Spinal cord (tissue), 10 donors: ENCODE measurements around the gene NOX5. TPM values are rescaled to one million over a fixed set of nuclear protein-coding genes. Genes with fewer than 3 reads are reported as not detected.
A peak's percentile ranks its signal among the peaks of the same experiment; 100 is the strongest.
"Not testable (repeated sequence)": the region's sequence is repeated elsewhere in the genome, so short reads cannot be mapped to it uniquely, and the experiment has no call there.

Experiments used
- DNase-seq, 6 donors: peaks; one replicate each; pipeline versions ENCODE4 v3.0.0 to v3.0.0-alpha.2; 2013 to 2015; ENCODE audit warnings: low spot score in 6 of 6, low read depth in 4 of 6
- H3K27ac ChIP-seq: one replicate; pipeline ENCODE4 v1.5.1; 2013; ENCODE audit warnings: low read depth, low read length, control low read depth
- H3K27me3 ChIP-seq: one replicate; pipeline ENCODE4 v1.6.1; 2013; ENCODE audit warnings: low read length; ENCODE audit not compliant: control insufficient read depth, insufficient read depth
- H3K36me3 ChIP-seq: one replicate; pipeline ENCODE4 v1.6.1; 2013; ENCODE audit warnings: low read length; ENCODE audit not compliant: control insufficient read depth, insufficient read depth
- H3K4me1 ChIP-seq: one replicate; pipeline ENCODE4 v1.6.1; 2013; ENCODE audit warnings: low read length; ENCODE audit not compliant: control insufficient read depth, insufficient read depth
- H3K4me3 ChIP-seq: one replicate; pipeline ENCODE4 v1.5.1; 2013; ENCODE audit warnings: low read depth, low read length, control low read depth
- H3K9me3 ChIP-seq: one replicate; pipeline ENCODE4 v1.6.1; 2013; ENCODE audit warnings: low read length; ENCODE audit not compliant: control insufficient read depth, insufficient read depth
- WGBS: methylation state at CpG from one replicate; pipeline ENCODE4 v1.1.5; 2013; ENCODE audit warnings: missing lambda C conversion rate; ENCODE audit not compliant: insufficient coverage; 5-methylcytosine and 5-hydroxymethylcytosine counted together
- polyA plus RNA-seq, 2 donors: library from polyadenylated mRNA; unstranded; fragments of 120-200 nt; gene quantifications; one replicate each; pipeline ENCODE4 v1.2.1, GENCODE V29; 2013; ENCODE audit not compliant: insufficient read length in 2 of 2
- total RNA-seq, 2 donors: library from RNA; depleted of rRNA in 1 of 2; stranded (reverse); fragments of 120-200 nt in 1 of 2; fragments of >200 nt in 1 of 2; gene quantifications; one replicate each; pipeline versions ENCODE4 v1.2.3 to v1.2.4, GENCODE V29; 2013 to 2014
- donor health status: healthy.

NOX5 gene
- total and polyA plus RNA-seq, 4 donors, result 0.20 to 0.81 (median 0.22) TPM

- no peaks in the 10 kb centered on the region for H3K36me3 ChIP-seq
- H3K27ac ChIP-seq, result no peak overlapping the region
- no peaks in the 10 kb centered on the region for H3K27me3 ChIP-seq
- H3K4me1 ChIP-seq, result peaks cover 10% of the 10 kb centered on the region
- DNase-seq, result no peak
- no peak overlapping the region for H3K4me3 ChIP-seq
- 51% methylated on average over 2 of the region's 4 CpGs for WGBS
- H3K9me3 ChIP-seq, result no peaks in the 10 kb centered on the region
Observed at GRCh38 chr15:69060744-69061143, 46.2 kb downstream of the NOX5 start.

DNA sequence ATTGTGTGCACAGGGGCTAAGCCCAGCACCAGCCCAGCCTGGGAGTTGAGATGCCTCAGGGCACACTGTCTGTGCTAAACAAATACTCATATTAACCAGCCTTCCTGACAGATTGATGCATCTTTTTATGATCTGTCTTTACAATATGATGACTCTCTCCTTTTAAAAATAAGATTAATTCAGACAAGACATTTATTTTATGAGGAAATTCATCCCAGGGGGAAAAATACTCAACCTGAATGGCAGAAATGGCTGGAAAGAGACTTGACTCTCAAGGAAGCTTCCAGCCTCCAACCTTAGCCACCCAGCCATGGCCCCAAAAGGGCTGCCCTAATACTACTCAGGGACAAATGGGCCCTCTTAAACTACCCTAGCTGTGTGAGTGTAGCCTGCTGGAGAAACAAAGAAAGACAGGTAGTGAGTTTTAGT, 46.9 kb downstream of the NOX5 start:
- no peak for DNase-seq
- Histone ChIP-seq H3K27ac (no peak overlapping the region), H3K9me3 (no peaks in the 10 kb centered on the region)

GRCh38 chr15:69064649-69065048, 50.2 kb downstream of the NOX5 start:
- DNase-seq, result no peak
- peaks cover 3% of the 10 kb centered on the region for H3K9me3 ChIP-seq
- no peak overlapping the region for H3K27ac ChIP-seq
- no peak overlapping the region for H3K4me3 ChIP-seq
- 60% methylated on average over 2 of the region's 3 CpGs for WGBS
- H3K4me1 ChIP-seq, result peaks cover 2% of the 10 kb centered on the region
- H3K36me3 ChIP-seq, result no peaks in the 10 kb centered on the region
- H3K27me3 ChIP-seq, result no peaks in the 10 kb centered on the region

More for the DNA sequence above, 46.9 kb downstream of the NOX5 start:
- no peak overlapping the region for H3K4me3 ChIP-seq
- no peaks in the 10 kb centered on the region for H3K36me3 ChIP-seq
- peaks cover 10% of the 10 kb centered on the region for H3K4me1 ChIP-seq
- no peaks in the 10 kb centered on the region for H3K27me3 ChIP-seq

DNA sequence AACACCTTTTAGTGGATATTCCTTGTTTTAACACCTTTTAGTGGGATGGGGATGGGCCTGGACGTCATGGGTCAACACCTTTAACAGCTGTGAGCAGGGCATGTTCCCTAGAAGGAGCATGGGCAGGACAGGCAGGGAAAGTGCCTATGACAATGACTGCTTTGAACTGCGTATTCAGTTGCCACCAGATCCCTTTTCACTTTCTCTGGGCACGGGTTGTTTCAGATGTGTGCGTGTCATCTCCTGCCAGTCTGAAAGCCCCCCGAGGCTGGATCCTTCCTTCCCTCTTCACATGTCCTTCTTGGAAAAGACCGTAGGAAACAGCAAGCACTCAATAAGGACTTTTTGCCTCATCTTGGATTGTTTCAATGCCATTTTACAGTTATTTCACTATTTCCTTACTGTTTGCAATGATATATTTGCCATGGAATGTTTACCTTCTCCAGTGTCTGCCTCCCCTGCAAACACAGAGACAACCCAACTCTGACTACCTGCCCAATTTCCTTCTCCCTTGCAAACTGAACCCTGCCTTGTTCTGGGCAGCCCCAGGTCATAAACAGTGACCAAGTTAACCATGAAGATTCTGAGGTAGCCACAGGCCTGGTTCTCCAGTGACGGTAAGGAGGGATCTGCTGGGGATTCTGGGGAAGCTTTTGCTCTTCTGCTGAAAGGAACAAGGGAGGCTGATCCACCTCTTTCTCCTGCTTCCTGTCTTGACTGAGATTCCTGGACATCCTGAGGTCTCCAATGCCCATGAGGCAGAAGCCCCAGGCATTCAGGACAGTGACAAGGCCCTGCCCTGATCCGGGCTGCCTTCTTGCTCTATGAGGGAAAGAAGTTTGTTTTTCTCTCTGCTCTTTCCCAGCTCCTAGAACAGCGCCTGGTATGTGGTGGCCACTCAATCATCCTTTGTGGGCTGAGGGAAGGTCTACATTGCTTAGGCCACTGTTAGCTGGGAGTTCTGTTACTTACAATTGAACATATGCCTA, 51.8 kb downstream of the NOX5 start:
- Histone ChIP-seq H3K9me3 (peaks cover 3% of the 10 kb centered on the region), H3K27me3 (no peaks in the 10 kb centered on the region), H3K4me3 (no peak overlapping the region), H3K27ac (no peak overlapping the region), H3K4me1 (no peaks in the 10 kb centered on the region), H3K36me3 (no peaks in the 10 kb centered on the region)
- WGBS, result 83% methylated on average over 6 of the region's 9 CpGs
- DNase-seq, result no peak

GRCh38 chr15:69067296-69067695, 52.8 kb downstream of the NOX5 start:
- no peak overlapping the region for H3K27ac ChIP-seq
- H3K27me3 ChIP-seq, result no peaks in the 10 kb centered on the region
- H3K4me3 ChIP-seq, result no peak overlapping the region
- DNase-seq, result no peak
- H3K4me1 ChIP-seq, result no peaks in the 10 kb centered on the region
- WGBS, result 75% methylated on average over 1 of the region's 1 CpG
- H3K9me3 ChIP-seq, result peaks cover 3% of the 10 kb centered on the region
- H3K36me3 ChIP-seq, result no peaks in the 10 kb centered on the region

DNA sequence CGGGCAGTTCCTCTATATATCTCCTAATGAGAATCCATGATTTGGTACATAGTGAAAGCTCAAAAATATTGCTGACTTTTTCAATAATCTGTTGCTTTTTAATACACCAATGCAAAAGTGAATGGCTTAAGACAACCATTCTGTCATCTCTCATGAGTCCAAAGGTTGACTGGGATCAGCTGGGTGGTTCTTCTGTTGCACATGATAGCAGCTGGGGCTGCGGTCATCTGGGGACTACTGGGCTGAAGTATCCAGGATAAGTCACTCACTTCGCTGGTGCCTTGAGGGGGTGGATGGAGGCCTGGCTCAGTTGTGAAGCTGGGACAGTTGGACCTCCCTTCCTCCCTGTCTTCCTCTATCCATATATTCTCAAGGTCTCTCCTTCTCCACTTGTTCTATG, 53.7 kb downstream of the NOX5 start:
- 100% methylated on average over 1 of the region's 3 CpGs for WGBS
- Histone ChIP-seq H3K27ac (no peak overlapping the region), H3K4me3 (no peak overlapping the region), H3K27me3 (no peaks in the 10 kb centered on the region), H3K4me1 (no peaks in the 10 kb centered on the region), H3K9me3 (peaks cover 3% of the 10 kb centered on the region), H3K36me3 (no peaks in the 10 kb centered on the region)
- DNase-seq, result no peak

GRCh38 chr15:69069290-69069689, 54.8 kb downstream of the NOX5 start:
- not testable (repeated sequence) for H3K27ac ChIP-seq, H3K4me3 ChIP-seq, H3K9me3 ChIP-seq, DNase-seq, H3K4me1 ChIP-seq, H3K36me3 ChIP-seq, H3K27me3 ChIP-seq

DNA sequence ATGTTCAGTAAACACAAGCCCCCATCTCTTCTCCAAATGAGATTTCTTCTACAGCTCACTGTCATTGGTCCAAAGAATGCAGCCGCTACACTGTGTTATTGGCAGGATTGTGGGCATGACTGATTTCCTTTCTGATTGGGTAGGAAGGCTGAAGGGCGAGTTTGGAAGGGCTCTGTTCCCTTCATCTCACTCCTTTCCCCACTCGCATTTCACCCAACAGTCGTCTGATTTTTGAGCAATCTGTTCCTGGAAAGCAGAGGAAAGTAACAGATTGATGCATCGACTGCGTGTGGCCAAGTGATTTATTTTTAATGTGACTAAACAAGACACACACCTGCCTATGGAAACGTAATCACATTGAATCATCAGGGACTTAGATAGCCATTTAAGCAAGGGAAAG, 55.5 kb downstream of the NOX5 start:
- Histone ChIP-seq H3K4me1 (peaks cover 12% of the 10 kb centered on the region), H3K9me3 (peaks cover 3% of the 10 kb centered on the region), H3K4me3 (no peak overlapping the region), H3K27me3 (peaks cover 8% of the 10 kb centered on the region), H3K36me3 (no peaks in the 10 kb centered on the region), H3K27ac (no peak overlapping the region)
- DNase-seq, result peak in 1 of 6 donors; percentile 90
- 71% methylated on average over 1 of the region's 7 CpGs for WGBS

GRCh38 chr15:69070396-69070795, 55.9 kb downstream of the NOX5 start:
- Histone ChIP-seq H3K36me3 (no peaks in the 10 kb centered on the region), H3K4me1 (peaks cover 12% of the 10 kb centered on the region), H3K9me3 (peaks cover 3% of the 10 kb centered on the region), H3K27me3 (peaks cover 8% of the 10 kb centered on the region), H3K27ac (no peak overlapping the region), H3K4me3 (no peak overlapping the region)
- DNase-seq, result peak in 1 of 6 donors; percentile 74
- no CpG with 5 or more reads among the region's 1 CpG for WGBS

DNA sequence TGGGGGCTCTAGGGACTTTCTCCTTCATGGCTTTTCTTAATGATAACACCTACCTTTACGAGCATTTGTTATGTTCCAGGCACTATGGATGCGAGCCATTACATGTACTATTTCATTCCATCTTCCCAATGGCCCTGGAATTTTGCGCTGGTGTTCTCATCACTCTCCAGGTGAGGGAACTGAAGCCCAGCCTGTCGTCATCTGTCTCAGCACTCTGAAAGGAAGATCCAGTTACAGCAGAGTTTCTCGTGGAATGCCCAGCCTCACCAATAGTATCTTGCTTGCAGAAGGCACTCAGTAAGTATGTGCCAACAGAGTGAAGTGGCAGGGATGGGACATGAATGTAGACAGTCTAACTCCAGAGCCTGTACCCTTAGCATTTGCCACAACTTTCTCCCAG, 56.8 kb downstream of the NOX5 start:
- DNase-seq, result peak in 1 of 6 donors; percentile 45
- H3K4me3 ChIP-seq, result no peak overlapping the region
- WGBS, result 93% methylated on average over 3 of the region's 5 CpGs
- peaks cover 12% of the 10 kb centered on the region for H3K4me1 ChIP-seq
- H3K27me3 ChIP-seq, result peaks cover 8% of the 10 kb centered on the region
- no peak overlapping the region for H3K27ac ChIP-seq
- H3K36me3 ChIP-seq, result no peaks in the 10 kb centered on the region
- H3K9me3 ChIP-seq, result peaks cover 3% of the 10 kb centered on the region
